Liver (tissue), 3 donors: ENCODE measurements around the gene TIMMDC1.

Experiments
- CTCF ChIP-seq: fragments of 150-350 bp; IDR thresholded peaks from 2 replicates; pipeline ENCODE4 v1.5.1; 2017; ENCODE audit warnings: improper control_type of control experiment, low read depth, low read length; ENCODE audit not compliant: missing input control
- FOXA2 ChIP-seq: IDR thresholded peaks from 2 replicates; pipeline ENCODE4 v1.6.1; 2016; ENCODE audit warnings: antibody characterized with exemption
- GABPA ChIP-seq, 2 donors: IDR thresholded peaks in 1 of 2; conservative IDR thresholded peaks in 1 of 2; 2 replicates each; pipeline ENCODE4 v1.6.1; 2016; ENCODE audit warnings: antibody characterized with exemption in 2 of 2, mild to moderate bottlenecking in 1 of 2, moderate library complexity in 1 of 2
- JUND ChIP-seq, 2 donors: IDR thresholded peaks; 2 replicates each; pipeline ENCODE4 v1.6.1; 2016; ENCODE audit warnings: antibody characterized with exemption in 2 of 2
- NR2F2 ChIP-seq: IDR thresholded peaks from 2 replicates; pipeline ENCODE4 v1.6.1; 2016; ENCODE audit warnings: antibody characterized with exemption
- RAD21 ChIP-seq, 2 donors: IDR thresholded peaks; 2 replicates each; pipeline ENCODE4 v1.6.1; 2016; ENCODE audit warnings: antibody characterized with exemption in 2 of 2, mild to moderate bottlenecking in 2 of 2
- RXRA ChIP-seq, 2 donors: IDR thresholded peaks; 2 replicates each; pipeline ENCODE4 v1.6.1; 2017 to 2018; ENCODE audit warnings: antibody characterized with exemption in 2 of 2, mild to moderate bottlenecking in 1 of 2
- SP1 ChIP-seq: IDR thresholded peaks from 2 replicates; pipeline ENCODE4 v1.6.1; 2018; ENCODE audit warnings: antibody characterized with exemption, mild to moderate bottlenecking
- YY1 ChIP-seq: IDR thresholded peaks from 2 replicates; pipeline ENCODE4 v1.6.1; 2016; ENCODE audit warnings: antibody characterized with exemption, mild to moderate bottlenecking
- TF ChIP-seq, protein P1 (sequence below): IDR thresholded peaks from 2 replicates; pipeline ENCODE4 v1.6.1; 2016; ENCODE audit warnings: antibody characterized with exemption, mild to moderate bottlenecking
- TF ChIP-seq, protein P2 (sequence below): IDR thresholded peaks from 2 replicates; pipeline ENCODE4 v1.6.1; 2016; ENCODE audit warnings: antibody characterized with exemption
- TF ChIP-seq, protein P3 (sequence below): IDR thresholded peaks from 2 replicates; pipeline ENCODE4 v1.6.1; 2016; ENCODE audit warnings: antibody characterized with exemption
- donor health status: healthy.
- donor health status: healthy.

DNA sequence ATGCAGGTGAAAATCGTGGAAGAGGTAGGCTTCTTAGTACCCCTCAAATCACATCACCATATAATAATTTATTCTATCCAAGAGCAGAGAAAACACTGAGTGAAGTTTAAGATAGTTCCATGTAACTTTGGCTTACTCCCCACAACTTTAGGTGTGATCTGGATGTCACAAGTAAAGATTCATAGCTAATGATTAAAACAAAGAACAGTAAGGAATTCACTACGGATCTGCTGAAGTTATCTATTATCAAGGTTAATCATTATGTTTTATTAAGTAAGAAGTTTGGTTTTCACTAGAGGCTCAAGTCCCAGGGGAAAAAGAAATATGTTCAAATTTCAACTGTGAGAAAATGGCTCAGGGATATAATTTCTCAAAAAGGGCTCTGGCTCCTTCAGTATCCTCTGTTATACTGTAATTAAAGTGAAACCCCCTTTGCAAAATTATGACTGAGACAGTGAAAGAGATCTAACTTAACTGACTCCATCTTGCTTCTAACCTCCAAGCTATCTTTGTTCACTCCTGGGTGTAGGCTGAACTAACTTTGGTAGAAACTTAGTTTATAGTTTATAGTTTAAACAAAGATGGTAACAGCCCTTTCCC lies 43.9 kb downstream of the TIMMDC1 start:
- TF ChIP-seq CTCF (no peak), JUND (IDR thresholded peaks at IDR 0.05) (no peak), SP1 (no peak), NR2F2 (no peak), GABPA (IDR thresholded peaks at IDR 0.05 in 1 of 2, conservative IDR thresholded peaks at IDR 0.05 in 1 of 2) (no peak), RAD21 (IDR thresholded peaks at IDR 0.05) (no peak), RXRA (IDR thresholded peaks at IDR 0.05) (no peak), FOXA2 (no peak), YY1 (no peak)
- TF ChIP-seq, protein P1, sequence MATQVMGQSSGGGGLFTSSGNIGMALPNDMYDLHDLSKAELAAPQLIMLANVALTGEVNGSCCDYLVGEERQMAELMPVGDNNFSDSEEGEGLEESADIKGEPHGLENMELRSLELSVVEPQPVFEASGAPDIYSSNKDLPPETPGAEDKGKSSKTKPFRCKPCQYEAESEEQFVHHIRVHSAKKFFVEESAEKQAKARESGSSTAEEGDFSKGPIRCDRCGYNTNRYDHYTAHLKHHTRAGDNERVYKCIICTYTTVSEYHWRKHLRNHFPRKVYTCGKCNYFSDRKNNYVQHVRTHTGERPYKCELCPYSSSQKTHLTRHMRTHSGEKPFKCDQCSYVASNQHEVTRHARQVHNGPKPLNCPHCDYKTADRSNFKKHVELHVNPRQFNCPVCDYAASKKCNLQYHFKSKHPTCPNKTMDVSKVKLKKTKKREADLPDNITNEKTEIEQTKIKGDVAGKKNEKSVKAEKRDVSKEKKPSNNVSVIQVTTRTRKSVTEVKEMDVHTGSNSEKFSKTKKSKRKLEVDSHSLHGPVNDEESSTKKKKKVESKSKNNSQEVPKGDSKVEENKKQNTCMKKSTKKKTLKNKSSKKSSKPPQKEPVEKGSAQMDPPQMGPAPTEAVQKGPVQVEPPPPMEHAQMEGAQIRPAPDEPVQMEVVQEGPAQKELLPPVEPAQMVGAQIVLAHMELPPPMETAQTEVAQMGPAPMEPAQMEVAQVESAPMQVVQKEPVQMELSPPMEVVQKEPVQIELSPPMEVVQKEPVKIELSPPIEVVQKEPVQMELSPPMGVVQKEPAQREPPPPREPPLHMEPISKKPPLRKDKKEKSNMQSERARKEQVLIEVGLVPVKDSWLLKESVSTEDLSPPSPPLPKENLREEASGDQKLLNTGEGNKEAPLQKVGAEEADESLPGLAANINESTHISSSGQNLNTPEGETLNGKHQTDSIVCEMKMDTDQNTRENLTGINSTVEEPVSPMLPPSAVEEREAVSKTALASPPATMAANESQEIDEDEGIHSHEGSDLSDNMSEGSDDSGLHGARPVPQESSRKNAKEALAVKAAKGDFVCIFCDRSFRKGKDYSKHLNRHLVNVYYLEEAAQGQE = no peak
- TF ChIP-seq, protein P2, sequence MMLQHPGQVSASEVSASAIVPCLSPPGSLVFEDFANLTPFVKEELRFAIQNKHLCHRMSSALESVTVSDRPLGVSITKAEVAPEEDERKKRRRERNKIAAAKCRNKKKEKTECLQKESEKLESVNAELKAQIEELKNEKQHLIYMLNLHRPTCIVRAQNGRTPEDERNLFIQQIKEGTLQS = no peak
- TF ChIP-seq, protein P3, sequence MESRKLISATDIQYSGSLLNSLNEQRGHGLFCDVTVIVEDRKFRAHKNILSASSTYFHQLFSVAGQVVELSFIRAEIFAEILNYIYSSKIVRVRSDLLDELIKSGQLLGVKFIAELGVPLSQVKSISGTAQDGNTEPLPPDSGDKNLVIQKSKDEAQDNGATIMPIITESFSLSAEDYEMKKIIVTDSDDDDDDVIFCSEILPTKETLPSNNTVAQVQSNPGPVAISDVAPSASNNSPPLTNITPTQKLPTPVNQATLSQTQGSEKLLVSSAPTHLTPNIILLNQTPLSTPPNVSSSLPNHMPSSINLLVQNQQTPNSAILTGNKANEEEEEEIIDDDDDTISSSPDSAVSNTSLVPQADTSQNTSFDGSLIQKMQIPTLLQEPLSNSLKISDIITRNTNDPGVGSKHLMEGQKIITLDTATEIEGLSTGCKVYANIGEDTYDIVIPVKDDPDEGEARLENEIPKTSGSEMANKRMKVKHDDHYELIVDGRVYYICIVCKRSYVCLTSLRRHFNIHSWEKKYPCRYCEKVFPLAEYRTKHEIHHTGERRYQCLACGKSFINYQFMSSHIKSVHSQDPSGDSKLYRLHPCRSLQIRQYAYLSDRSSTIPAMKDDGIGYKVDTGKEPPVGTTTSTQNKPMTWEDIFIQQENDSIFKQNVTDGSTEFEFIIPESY = no peak
